Measurements from ENCODE around the gene TUBGCP2.

Gene TUBGCP2

DNA sequence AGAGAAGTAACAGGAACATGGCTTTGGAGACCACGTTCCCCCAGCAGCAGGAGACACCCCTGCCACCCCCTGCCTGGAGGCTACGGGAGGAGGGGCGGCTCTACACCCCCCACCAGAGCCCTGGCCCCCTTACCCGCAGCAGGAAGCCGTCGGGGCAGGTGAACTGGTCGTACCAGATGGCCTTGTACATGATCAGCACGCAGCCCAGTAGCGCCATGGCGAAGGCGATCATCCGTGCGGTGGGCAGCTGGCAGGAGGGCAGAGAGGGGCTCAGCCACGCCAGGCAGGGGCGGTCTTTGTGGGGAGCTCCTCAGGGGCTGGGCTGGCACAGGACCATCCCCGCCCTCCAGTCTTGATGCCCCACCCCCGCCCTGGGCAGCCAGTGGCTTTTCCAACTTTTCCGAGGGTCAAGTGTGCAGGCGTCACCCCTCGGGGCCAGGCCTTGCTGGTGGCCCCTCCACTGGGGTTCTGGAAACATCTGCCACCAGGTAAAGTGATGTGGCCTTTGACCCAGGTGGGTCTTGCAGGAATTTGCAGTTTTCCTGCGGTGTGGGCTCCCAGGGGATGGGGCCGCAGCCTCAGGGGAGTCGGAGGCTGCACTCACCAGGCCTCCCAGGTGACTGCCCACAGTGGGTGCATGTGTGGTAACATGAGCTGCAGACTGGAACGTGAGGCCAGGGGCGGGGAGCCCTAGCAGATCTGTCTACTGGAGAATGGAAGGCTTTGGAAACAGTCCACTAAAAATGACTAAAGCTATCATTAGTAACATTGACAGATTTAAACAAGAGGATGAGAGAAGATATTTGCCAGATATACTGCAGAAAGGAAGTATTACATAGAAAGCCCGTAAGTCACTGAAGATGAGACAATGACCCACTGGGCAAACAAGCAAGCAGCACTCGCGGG is 18.3 kb upstream of the TUBGCP2 start (continued):
- TF ChIP-seq, protein P1, sequence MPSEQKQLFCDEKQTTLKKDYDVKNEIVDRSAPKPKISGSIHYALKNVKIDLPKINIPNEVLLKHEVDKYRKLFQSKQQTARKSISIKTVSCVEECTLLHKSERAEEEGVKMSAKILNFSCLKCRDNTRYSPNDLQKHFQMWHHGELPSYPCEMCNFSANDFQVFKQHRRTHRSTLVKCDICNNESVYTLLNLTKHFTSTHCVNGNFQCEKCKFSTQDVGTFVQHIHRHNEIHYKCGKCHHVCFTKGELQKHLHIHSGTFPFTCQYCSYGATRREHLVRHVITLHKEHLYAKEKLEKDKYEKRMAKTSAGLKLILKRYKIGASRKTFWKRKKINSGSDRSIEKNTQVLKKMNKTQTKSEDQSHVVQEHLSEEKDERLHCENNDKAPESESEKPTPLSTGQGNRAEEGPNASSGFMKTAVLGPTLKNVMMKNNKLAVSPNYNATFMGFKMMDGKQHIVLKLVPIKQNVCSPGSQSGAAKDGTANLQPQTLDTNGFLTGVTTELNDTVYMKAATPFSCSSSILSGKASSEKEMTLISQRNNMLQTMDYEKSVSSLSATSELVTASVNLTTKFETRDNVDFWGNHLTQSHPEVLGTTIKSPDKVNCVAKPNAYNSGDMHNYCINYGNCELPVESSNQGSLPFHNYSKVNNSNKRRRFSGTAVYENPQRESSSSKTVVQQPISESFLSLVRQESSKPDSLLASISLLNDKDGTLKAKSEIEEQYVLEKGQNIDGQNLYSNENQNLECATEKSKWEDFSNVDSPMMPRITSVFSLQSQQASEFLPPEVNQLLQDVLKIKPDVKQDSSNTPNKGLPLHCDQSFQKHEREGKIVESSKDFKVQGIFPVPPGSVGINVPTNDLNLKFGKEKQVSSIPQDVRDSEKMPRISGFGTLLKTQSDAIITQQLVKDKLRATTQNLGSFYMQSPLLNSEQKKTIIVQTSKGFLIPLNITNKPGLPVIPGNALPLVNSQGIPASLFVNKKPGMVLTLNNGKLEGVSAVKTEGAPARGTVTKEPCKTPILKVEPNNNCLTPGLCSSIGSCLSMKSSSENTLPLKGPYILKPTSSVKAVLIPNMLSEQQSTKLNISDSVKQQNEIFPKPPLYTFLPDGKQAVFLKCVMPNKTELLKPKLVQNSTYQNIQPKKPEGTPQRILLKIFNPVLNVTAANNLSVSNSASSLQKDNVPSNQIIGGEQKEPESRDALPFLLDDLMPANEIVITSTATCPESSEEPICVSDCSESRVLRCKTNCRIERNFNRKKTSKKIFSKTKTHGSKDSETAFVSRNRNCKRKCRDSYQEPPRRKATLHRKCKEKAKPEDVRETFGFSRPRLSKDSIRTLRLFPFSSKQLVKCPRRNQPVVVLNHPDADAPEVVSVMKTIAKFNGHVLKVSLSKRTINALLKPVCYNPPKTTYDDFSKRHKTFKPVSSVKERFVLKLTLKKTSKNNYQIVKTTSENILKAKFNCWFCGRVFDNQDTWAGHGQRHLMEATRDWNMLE (tag by site-specific recombination; conservative IDR thresholded peaks at IDR 0.05; ENCODE audit: low read depth): no peak
- no peak for TF ChIP-seq ZNF366 (tag by site-specific recombination; conservative IDR thresholded peaks at IDR 0.05)
- no peak for TF ChIP-seq BCL11B (tag by site-specific recombination; IDR thresholded peaks at IDR 0.05; ENCODE audit: low read depth)
- TF ChIP-seq WT1 (tag by site-specific recombination; IDR thresholded peaks at IDR 0.05): no peak
- TF ChIP-seq ZNF248 (tag by site-specific recombination; IDR thresholded peaks at IDR 0.05): no peak
- TF ChIP-seq ZNF174 (tag by site-specific recombination; IDR thresholded peaks at IDR 0.05): no peak
- TF ChIP-seq ZEB2 (tag by site-specific recombination; IDR thresholded peaks at IDR 0.05): 0 out of 2 replicates have a peak, but pooled peaks have one; percentile 35
- TF ChIP-seq IKZF3 (tag by site-specific recombination; IDR thresholded peaks at IDR 0.05): 0 out of 2 replicates have a peak, but pooled peaks have one; percentile 21
- TF ChIP-seq SP7 (tag by site-specific recombination; IDR thresholded peaks at IDR 0.05): peak; percentile 76
- TF ChIP-seq, protein P2, sequence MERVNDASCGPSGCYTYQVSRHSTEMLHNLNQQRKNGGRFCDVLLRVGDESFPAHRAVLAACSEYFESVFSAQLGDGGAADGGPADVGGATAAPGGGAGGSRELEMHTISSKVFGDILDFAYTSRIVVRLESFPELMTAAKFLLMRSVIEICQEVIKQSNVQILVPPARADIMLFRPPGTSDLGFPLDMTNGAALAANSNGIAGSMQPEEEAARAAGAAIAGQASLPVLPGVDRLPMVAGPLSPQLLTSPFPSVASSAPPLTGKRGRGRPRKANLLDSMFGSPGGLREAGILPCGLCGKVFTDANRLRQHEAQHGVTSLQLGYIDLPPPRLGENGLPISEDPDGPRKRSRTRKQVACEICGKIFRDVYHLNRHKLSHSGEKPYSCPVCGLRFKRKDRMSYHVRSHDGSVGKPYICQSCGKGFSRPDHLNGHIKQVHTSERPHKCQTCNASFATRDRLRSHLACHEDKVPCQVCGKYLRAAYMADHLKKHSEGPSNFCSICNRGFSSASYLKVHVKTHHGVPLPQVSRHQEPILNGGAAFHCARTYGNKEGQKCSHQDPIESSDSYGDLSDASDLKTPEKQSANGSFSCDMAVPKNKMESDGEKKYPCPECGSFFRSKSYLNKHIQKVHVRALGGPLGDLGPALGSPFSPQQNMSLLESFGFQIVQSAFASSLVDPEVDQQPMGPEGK (tag by site-specific recombination; IDR thresholded peaks at IDR 0.05): 0 out of 2 replicates have a peak, but pooled peaks have one; percentile 44
- no peak for TF ChIP-seq ZNF548 (tag by site-specific recombination; IDR thresholded peaks at IDR 0.05)
- TF ChIP-seq ZNF654 (tag by site-specific recombination; IDR thresholded peaks at IDR 0.05; ENCODE audit: low read depth): no peak
- no peak for TF ChIP-seq ZNF202 (tag by site-specific recombination; IDR thresholded peaks at IDR 0.05; ENCODE audit: borderline replicate concordance)
- TF ChIP-seq GLI2 (tag by site-specific recombination; IDR thresholded peaks at IDR 0.05; ENCODE audit: borderline replicate concordance, low read depth): no peak
- TF ChIP-seq ZNF792 (tag by site-specific recombination; IDR thresholded peaks at IDR 0.05): no peak
- TF ChIP-seq, protein P3, sequence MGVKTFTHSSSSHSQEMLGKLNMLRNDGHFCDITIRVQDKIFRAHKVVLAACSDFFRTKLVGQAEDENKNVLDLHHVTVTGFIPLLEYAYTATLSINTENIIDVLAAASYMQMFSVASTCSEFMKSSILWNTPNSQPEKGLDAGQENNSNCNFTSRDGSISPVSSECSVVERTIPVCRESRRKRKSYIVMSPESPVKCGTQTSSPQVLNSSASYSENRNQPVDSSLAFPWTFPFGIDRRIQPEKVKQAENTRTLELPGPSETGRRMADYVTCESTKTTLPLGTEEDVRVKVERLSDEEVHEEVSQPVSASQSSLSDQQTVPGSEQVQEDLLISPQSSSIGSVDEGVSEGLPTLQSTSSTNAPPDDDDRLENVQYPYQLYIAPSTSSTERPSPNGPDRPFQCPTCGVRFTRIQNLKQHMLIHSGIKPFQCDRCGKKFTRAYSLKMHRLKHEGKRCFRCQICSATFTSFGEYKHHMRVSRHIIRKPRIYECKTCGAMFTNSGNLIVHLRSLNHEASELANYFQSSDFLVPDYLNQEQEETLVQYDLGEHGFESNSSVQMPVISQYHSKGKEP (tag by site-specific recombination; IDR thresholded peaks at IDR 0.05): peak; percentile 55; the same call in 1 of the 2 replicates
- TF ChIP-seq ZNF302 (tag by site-specific recombination; IDR thresholded peaks at IDR 0.05; ENCODE audit: low read depth): no peak
- TF ChIP-seq, protein P4, sequence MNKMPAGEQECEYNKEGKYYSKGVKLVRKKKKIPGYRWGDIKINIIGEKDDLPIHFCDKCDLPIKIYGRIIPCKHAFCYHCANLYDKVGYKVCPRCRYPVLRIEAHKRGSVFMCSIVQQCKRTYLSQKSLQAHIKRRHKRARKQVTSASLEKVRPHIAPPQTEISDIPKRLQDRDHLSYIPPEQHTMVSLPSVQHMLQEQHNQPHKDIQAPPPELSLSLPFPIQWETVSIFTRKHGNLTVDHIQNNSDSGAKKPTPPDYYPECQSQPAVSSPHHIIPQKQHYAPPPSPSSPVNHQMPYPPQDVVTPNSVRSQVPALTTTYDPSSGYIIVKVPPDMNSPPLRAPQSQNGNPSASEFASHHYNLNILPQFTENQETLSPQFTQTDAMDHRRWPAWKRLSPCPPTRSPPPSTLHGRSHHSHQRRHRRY (tag by site-specific recombination; IDR thresholded peaks at IDR 0.05): no peak
- TF ChIP-seq ZNF510 (tag by site-specific recombination; IDR thresholded peaks at IDR 0.05; ENCODE audit: insufficient replicate concordance): no peak
- no peak for TF ChIP-seq ZNF223 (tag by site-specific recombination; IDR thresholded peaks at IDR 0.05)
- TF ChIP-seq, protein P5, sequence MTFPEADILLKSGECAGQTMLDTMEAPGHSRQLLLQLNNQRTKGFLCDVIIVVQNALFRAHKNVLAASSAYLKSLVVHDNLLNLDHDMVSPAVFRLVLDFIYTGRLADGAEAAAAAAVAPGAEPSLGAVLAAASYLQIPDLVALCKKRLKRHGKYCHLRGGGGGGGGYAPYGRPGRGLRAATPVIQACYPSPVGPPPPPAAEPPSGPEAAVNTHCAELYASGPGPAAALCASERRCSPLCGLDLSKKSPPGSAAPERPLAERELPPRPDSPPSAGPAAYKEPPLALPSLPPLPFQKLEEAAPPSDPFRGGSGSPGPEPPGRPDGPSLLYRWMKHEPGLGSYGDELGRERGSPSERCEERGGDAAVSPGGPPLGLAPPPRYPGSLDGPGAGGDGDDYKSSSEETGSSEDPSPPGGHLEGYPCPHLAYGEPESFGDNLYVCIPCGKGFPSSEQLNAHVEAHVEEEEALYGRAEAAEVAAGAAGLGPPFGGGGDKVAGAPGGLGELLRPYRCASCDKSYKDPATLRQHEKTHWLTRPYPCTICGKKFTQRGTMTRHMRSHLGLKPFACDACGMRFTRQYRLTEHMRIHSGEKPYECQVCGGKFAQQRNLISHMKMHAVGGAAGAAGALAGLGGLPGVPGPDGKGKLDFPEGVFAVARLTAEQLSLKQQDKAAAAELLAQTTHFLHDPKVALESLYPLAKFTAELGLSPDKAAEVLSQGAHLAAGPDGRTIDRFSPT (tag by site-specific recombination; IDR thresholded peaks at IDR 0.05): peak; percentile 28; the same call in 1 of the 2 replicates
- TF ChIP-seq, protein P6, sequence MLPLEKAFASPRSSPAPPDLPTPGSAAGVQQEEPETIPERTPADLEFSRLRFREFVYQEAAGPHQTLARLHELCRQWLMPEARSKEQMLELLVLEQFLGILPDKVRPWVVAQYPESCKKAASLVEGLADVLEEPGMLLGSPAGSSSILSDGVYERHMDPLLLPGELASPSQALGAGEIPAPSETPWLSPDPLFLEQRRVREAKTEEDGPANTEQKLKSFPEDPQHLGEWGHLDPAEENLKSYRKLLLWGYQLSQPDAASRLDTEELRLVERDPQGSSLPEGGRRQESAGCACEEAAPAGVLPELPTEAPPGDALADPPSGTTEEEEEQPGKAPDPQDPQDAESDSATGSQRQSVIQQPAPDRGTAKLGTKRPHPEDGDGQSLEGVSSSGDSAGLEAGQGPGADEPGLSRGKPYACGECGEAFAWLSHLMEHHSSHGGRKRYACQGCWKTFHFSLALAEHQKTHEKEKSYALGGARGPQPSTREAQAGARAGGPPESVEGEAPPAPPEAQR (tag by site-specific recombination; IDR thresholded peaks at IDR 0.05): no peak

Data from HEK293 (cell line).